HFF-Myc (cell line): ENCODE measurements around the gene DAZL.
"Not testable (repeated sequence)": the region's sequence is repeated elsewhere in the genome, so short reads cannot be mapped to it uniquely, and the experiment has no call there.

Source experiments
- DNase-seq: peaks from one replicate; pipeline ENCODE4 v3.0.0-alpha.2; 2011; ENCODE audit warnings: low read depth; ENCODE audit errors: extremely low read depth
- H3K4me3 ChIP-seq: replicated peaks from 2 replicates; pipeline ENCODE4 v1.5.1; 2011; ENCODE audit warnings: low read depth, mild to moderate bottlenecking, control low read depth, low read length
- TF ChIP-seq, protein P1 (sequence below): IDR thresholded peaks from 2 replicates; pipeline ENCODE4 v1.5.1; 2012; ENCODE audit warnings: mild to moderate bottlenecking, low read depth, low read length, control low read depth; ENCODE audit errors: missing control alignments

The DAZL gene

DNA sequence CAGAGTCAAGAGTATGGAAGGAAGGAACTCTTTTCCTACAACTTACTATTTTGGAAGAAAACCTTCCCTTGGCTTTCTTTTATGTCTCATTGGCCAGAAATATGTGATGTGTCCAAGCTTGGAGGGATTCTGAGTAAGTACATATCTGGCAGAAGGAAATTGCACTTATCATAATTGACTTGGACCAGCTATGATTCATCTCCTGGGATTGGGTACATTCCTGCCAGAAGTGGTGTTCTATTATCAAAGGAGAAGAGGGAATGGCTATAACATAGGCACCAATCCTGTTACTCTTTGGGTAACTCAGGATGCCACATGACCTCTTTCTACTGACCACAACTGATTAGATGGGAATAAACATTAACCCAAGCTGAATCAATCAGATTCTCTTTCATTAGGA, 13.5 kb upstream of the DAZL start:
- TF ChIP-seq, protein P1, sequence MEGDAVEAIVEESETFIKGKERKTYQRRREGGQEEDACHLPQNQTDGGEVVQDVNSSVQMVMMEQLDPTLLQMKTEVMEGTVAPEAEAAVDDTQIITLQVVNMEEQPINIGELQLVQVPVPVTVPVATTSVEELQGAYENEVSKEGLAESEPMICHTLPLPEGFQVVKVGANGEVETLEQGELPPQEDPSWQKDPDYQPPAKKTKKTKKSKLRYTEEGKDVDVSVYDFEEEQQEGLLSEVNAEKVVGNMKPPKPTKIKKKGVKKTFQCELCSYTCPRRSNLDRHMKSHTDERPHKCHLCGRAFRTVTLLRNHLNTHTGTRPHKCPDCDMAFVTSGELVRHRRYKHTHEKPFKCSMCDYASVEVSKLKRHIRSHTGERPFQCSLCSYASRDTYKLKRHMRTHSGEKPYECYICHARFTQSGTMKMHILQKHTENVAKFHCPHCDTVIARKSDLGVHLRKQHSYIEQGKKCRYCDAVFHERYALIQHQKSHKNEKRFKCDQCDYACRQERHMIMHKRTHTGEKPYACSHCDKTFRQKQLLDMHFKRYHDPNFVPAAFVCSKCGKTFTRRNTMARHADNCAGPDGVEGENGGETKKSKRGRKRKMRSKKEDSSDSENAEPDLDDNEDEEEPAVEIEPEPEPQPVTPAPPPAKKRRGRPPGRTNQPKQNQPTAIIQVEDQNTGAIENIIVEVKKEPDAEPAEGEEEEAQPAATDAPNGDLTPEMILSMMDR, result no peak
- H3K4me3 ChIP-seq, result no peak overlapping the region
- DNase-seq, result no peak

DNA sequence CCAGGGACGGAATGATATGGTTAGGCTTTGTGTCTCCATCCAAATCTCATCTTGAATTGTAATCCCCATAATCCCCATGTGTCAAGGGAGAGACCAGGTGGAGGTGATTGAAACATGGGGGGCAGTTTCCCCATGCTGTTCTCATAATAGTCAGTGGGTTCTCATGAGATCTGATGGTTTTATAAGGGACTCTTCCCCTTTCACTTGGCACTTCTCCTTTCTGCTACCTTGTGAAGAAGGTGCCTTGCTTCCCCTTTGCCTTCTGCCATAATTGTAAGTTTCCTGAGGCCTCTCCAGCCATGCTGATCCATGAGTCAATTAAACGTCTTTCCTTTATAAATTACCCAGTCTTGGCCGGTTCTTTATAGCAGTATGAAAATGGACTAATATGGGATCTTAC, 11.9 kb upstream of the DAZL start:
- DNase-seq, H3K4me3 ChIP-seq: not testable (repeated sequence)

DNA sequence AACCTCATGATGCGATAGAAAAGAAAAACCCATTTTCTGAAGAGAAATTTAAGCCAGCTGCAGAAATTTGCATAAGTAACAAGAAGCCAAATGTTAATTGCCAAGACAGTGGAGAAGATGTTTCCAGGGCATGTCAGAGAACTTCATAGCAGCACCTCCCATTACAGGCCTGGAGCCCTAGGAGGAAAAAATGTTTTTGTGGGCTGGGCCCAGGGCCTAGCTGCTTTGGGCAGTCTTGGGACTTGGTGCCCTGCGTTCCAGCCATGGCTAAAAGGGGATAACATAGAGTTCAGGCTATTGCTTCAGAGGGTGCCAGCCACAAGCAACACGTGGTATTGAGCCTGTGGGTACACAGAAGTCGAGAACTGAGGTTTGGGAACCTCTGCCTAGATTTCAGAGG, 10.9 kb upstream of the DAZL start:
- TF ChIP-seq, protein P1, result no peak
- DNase-seq, result no peak
- H3K4me3 ChIP-seq, result no peak overlapping the region

DNA sequence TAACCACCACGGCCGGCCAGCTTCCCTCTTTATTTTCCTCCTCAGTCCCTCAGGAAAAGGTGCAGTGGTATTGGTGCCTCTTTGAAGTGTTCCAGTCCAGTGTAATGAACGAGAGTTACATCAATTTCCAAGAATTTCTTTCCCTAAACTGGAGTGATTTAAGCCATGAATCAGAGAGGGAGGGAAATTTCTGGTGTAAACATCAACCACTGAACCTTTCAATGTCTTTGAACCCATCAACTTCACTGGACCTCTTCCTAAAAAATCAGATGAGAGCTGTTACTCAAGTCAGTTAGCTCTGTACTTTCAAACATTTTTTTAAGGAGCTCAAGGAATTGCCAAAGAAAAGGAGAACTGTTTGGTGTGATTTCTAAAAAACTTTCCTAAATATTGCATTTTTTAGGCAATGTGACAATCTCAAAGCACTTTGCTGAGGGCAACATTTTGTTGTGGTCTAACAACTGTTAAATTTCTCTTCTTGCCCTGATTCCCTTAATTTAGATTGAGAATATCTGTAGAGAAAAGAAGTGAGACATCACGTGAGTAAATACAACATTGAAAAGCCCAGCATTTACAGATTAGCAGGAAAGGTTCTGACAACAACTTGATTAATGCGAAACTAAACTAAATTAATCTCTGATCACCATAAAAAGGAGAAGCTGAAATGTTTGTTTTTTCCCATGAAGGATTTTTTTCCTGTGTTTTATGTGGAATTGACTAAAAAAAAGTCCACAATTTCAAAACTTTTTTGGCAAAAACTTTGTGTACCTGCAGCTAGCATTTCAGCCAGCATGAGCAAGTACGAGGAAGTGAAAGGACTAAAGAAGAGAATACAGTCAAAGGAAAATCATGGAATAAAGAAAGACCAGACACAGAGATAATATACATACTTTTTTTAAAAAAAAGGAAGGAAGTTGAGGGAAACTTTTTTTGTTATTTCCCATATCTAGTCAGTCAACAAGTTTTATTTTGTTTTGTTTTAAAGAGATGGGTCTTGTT, 9.1 kb upstream of the DAZL start:
- H3K4me3 ChIP-seq, result no peak overlapping the region
- TF ChIP-seq, protein P1, result no peak
- DNase-seq, result no peak

DNA sequence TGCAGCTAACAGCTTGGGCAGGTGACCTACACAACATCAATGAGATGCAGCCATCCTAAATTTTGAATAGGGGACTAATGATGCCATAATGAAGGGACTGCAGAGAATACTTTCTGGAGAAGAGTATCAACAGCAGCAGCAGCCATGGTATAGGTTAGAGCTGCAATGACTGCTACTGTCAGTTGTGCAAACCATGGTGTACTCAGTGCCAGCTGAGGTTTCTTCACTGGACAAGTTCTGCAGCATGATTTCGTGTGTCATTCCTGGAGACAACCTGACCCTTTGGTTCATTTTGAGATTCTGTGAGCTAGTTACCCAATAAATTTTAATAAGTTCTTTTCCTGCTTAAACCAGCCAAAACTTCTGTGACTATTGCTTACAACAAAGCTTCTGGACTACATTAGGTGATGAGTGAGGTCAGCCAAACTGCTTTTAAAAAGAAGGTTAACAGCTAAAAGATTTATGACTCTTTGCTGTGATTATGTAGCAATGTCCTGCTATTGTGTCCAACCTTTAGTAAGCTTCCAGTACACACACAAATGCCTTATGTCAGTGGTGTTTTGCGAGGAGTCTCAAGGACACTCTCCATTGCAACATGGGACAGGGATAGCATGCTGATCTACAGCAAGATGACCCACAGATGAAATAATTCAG, 4.8 kb upstream of the DAZL start:
- no peak overlapping the region for H3K4me3 ChIP-seq
- DNase-seq, result no peak
- TF ChIP-seq, protein P1, result no peak

DNA sequence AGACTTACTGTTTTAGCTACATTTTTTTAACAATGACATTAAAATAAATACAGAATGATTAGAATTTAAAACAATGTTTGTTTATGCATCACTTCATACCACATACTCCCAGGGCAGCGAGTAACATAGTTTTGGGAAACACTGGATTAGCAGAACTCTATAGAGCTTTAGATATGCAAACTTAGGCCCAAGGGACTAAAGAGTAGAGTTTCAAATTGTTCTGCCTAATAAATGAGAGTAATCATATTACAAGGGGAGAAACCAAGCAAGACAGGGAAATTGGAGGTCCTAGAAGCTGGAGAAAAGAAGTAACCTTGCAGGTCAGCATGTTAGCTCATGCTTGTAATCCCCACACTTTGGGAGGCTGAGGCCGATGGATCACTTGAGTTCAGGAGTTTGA, 3.6 kb upstream of the DAZL start:
- no peak overlapping the region for H3K4me3 ChIP-seq
- TF ChIP-seq, protein P1, result no peak
- DNase-seq, result no peak

DNA sequence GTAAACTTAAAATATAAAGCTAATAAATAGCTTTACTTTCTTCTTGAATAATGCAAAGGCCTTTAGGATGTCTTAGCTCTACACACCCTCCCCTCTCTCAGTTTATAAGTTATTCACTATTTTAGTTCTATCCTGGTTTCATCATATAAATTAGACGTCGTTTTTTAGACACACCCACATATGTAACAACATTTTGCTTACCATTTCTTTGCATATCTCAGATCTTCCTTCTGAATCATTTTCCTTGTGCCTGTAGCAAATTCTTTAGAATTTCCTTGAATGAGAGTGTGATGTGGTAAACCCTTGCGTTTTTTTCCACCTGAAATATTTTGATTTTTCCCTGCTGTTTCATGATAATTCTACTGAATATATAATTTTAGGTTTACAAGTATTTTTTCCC, 2.5 kb upstream of the DAZL start:
- TF ChIP-seq, protein P1, result no peak
- no peak for DNase-seq
- H3K4me3 ChIP-seq, result no peak overlapping the region
